ENCODE data around the gene TAF3.

DNA sequence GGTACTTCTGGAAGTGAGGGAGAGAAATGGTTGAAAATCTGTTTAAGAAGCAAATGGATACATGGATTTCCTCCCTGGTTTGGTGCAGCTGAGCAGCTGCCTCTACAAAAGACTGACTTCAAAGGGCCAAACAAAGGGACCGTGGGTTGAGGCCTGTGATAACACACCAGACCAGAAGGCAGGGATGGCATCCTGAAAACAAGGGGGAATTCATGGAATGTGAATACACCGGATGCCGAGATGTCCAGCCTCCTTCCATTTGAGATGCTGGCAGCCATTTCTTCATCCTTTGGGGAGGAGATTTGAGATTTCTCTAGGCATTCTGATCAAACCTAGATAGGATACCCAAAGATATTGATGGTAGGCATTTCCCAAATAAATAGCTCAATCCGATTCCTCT lies 36.9 kb downstream of the TAF3 start:
- TF ChIP-seq, protein P1, sequence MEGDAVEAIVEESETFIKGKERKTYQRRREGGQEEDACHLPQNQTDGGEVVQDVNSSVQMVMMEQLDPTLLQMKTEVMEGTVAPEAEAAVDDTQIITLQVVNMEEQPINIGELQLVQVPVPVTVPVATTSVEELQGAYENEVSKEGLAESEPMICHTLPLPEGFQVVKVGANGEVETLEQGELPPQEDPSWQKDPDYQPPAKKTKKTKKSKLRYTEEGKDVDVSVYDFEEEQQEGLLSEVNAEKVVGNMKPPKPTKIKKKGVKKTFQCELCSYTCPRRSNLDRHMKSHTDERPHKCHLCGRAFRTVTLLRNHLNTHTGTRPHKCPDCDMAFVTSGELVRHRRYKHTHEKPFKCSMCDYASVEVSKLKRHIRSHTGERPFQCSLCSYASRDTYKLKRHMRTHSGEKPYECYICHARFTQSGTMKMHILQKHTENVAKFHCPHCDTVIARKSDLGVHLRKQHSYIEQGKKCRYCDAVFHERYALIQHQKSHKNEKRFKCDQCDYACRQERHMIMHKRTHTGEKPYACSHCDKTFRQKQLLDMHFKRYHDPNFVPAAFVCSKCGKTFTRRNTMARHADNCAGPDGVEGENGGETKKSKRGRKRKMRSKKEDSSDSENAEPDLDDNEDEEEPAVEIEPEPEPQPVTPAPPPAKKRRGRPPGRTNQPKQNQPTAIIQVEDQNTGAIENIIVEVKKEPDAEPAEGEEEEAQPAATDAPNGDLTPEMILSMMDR (IDR thresholded peaks at IDR 0.05) = no peak
- no peak for TF ChIP-seq TAF1 (IDR thresholded peaks at IDR 0.05; ENCODE audit: borderline replicate concordance, low read depth, low read length)
- TF ChIP-seq EP300 (IDR thresholded peaks at IDR 0.05; ENCODE audit: borderline replicate concordance in 1 of 2, low read depth in 1 of 2, low read length in 1 of 2) = no peak
- TF ChIP-seq EZH2phosphoT487 (IDR thresholded peaks at IDR 0.05; ENCODE audit: borderline replicate concordance, low read depth) = no peak
- TF ChIP-seq, protein P2, sequence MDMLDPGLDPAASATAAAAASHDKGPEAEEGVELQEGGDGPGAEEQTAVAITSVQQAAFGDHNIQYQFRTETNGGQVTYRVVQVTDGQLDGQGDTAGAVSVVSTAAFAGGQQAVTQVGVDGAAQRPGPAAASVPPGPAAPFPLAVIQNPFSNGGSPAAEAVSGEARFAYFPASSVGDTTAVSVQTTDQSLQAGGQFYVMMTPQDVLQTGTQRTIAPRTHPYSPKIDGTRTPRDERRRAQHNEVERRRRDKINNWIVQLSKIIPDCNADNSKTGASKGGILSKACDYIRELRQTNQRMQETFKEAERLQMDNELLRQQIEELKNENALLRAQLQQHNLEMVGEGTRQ (IDR thresholded peaks at IDR 0.05; ENCODE audit: borderline replicate concordance, low read depth, low read length) = no peak
- no peak for TF ChIP-seq RAD21 (IDR thresholded peaks at IDR 0.05; ENCODE audit: low read length)
- TF ChIP-seq POLR2AphosphoS5 (IDR thresholded peaks at IDR 0.05; ENCODE audit: low read depth, low read length) = no peak
- TF ChIP-seq NFIC (IDR thresholded peaks at IDR 0.05; ENCODE audit: borderline replicate concordance) = no peak
- TF ChIP-seq, protein P3, sequence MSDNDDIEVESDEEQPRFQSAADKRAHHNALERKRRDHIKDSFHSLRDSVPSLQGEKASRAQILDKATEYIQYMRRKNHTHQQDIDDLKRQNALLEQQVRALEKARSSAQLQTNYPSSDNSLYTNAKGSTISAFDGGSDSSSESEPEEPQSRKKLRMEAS (IDR thresholded peaks at IDR 0.05; ENCODE audit: low read depth) = no peak
